Fibroblast of lung (primary cell): ENCODE results near the gene PCSK5.

Source experiments
- CTCF ChIP-seq, 2 donors: IDR thresholded peaks in 1 of 2; conservative IDR thresholded peaks in 1 of 2; 1 replicate in 1 of 2; 2 replicates in 1 of 2; pipeline ENCODE4 v1.5.1; 2011 to 2012; ENCODE audit warnings: low read length in 2 of 2, control low read depth in 1 of 2, inconsistent platforms in 1 of 2, low read depth in 1 of 2, mild to moderate bottlenecking in 1 of 2
- EZH2 ChIP-seq: IDR thresholded peaks from 2 replicates; pipeline ENCODE4 v1.5.1; 2012; ENCODE audit warnings: low read length, control low read depth, mild to moderate bottlenecking; ENCODE audit errors: missing control alignments

- TF ChIP-seq CTCF (conservative IDR thresholded peaks at IDR 0.05 in 1 of 2, IDR thresholded peaks at IDR 0.05 in 1 of 2; ENCODE audit: low read depth in 1 of 2, low read length in 2 of 2) (no peak), EZH2 (no peak)
Observed at GRCh38 chr9:75985515-75985914, 95.0 kb downstream of the PCSK5 start.
